ENCODE measurements around the gene TTYH3.
"Not testable (repeated sequence)": the region's sequence is repeated elsewhere in the genome, so short reads cannot be mapped to it uniquely, and the experiment has no call there.

Gene TTYH3

DNA sequence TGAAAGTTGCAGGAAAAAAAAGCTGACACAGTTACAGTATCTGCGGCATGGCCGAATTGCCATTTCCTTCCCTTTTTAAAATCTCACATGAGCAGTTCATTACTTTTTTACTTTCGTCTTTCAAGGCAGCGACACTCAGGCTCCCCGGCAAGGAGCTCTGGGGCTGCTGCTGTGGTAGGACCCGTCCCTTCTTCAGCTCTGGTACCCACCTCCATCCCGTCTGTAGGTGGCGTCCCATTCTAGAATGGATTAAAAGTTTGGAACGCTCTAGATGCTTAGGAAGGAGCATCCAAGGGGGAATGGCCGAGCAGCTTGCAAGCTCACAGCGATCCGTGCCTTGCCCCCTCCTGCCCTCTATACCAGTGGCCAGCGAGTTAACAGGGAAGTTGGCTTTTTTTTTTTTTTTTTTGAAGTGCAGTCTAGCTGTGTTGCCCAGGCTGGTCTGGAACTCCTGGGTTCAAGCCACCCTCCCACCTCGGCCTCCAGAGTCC is 22.8 kb upstream of the TTYH3 start:
- H3K27ac Mint-ChIP-seq: no peak overlapping the region
- DNase-seq (ENCODE audit: low spot score in 2 of 2): no peak
- H3K4me1 Mint-ChIP-seq: peaks cover 13% of the 10 kb centered on the region
- H3K4me3 Mint-ChIP-seq: no peak overlapping the region
- H3K9me3 Mint-ChIP-seq: no peaks in the 10 kb centered on the region
- H3K36me3 Mint-ChIP-seq: no peaks in the 10 kb centered on the region
- ATAC-seq: peak; percentile 57

DNA sequence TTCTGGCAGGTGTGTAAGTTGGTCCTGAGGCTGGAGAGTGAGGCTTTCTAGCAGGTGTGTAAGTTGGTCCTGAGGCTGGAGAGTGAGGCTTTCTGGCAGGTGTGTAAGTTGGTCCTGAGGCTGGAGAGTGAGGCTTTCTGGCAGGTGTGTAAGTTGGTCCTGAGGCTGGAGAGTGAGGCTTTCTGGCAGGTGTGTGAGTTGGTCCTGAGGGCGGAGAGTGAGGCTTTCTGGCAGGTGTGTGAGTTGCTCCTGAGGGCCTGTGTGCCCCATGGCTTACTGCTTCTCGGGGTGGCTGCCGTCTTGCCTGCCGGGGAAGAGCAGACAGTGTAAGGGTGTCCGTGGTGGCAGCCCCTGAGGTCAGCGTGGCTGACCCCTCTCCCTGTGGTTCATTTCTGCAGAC is 22.1 kb upstream of the TTYH3 start:
- ATAC-seq; H3K36me3 Mint-ChIP-seq; H3K4me3 Mint-ChIP-seq; H3K27ac Mint-ChIP-seq; H3K9me3 Mint-ChIP-seq; DNase-seq (ENCODE audit: low spot score in 2 of 2): not testable (repeated sequence)
- peaks cover 13% of the 10 kb centered on the region for H3K4me1 Mint-ChIP-seq

GRCh38 chr7:2610466-2610865 is 21.3 kb upstream of the TTYH3 start:
- Mint-ChIP-seq H3K4me1 (peaks cover 13% of the 10 kb centered on the region), H3K27ac (no peak overlapping the region), H3K9me3 (no peaks in the 10 kb centered on the region), H3K4me3 (no peak overlapping the region), H3K36me3 (no peaks in the 10 kb centered on the region)
- DNase-seq (ENCODE audit: low spot score in 2 of 2) (no peak), ATAC-seq (no peak)

GRCh38 chr7:2610898-2611297 is 20.9 kb upstream of the TTYH3 start:
- H3K4me1 Mint-ChIP-seq: peaks cover 13% of the 10 kb centered on the region

GRCh38 chr7:2611401-2611800 is 20.4 kb upstream of the TTYH3 start:
- Mint-ChIP-seq H3K27ac (no peak overlapping the region), H3K4me1 (peaks cover 13% of the 10 kb centered on the region), H3K4me3 (no peak overlapping the region), H3K36me3 (no peaks in the 10 kb centered on the region), H3K9me3 (no peaks in the 10 kb centered on the region)
- ATAC-seq (no peak), DNase-seq (ENCODE audit: low spot score in 2 of 2) (no peak)

More at GRCh38 chr7:2610898-2611297, 20.9 kb upstream of the TTYH3 start:
- DNase-seq (ENCODE audit: low spot score in 2 of 2) (no peak), ATAC-seq (no peak)
- no peaks in the 10 kb centered on the region for H3K9me3 Mint-ChIP-seq
- H3K27ac Mint-ChIP-seq: no peak overlapping the region
- H3K4me3 Mint-ChIP-seq: no peak overlapping the region
- H3K36me3 Mint-ChIP-seq: no peaks in the 10 kb centered on the region

DNA sequence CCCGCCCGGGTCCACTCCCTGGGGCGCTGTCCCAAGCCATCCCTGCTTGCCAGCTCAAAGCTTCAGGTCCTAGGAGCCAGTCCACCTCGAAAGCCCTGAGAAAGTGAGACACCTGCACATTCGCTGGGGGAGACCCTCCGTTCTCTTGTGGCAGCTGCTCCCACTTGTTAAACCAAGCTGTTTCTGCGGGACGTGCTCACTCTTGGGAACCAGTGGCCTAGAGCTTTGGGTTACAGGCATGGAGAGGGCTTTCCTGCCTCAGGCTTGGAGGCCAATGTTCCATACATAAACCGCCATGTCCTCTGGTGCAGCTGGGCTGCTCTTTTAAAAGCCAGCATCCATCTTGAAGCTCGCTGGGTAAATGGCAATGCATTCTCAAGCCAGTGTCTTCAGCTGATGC is 19.9 kb upstream of the TTYH3 start:
- Mint-ChIP-seq H3K27ac (no peak overlapping the region), H3K4me3 (no peak overlapping the region), H3K9me3 (no peaks in the 10 kb centered on the region), H3K4me1 (peaks cover 13% of the 10 kb centered on the region), H3K36me3 (no peaks in the 10 kb centered on the region)
- ATAC-seq: no peak
- DNase-seq (ENCODE audit: low spot score in 2 of 2): no peak

- no peak for DNase-seq (ENCODE audit: low spot score in 2 of 2)
- ATAC-seq: no peak
- Mint-ChIP-seq H3K9me3 (no peaks in the 10 kb centered on the region), H3K4me1 (peaks cover 11% of the 10 kb centered on the region), H3K27ac (peak overlapping the region; percentile 63), H3K4me3 (no peak overlapping the region), H3K36me3 (no peaks in the 10 kb centered on the region)
Observed at GRCh38 chr7:2612445-2613097, 19.2 kb upstream of the TTYH3 start.

- H3K27ac Mint-ChIP-seq: peak overlapping the region; percentile 63
Observed at GRCh38 chr7:2613098-2613930, 18.5 kb upstream of the TTYH3 start.

GRCh38 chr7:2613931-2614600 is 17.7 kb upstream of the TTYH3 start:
- Mint-ChIP-seq H3K9me3 (no peaks in the 10 kb centered on the region), H3K4me1 (peaks cover 2% of the 10 kb centered on the region), H3K36me3 (no peaks in the 10 kb centered on the region), H3K4me3 (no peak overlapping the region), H3K27ac (peak overlapping the region; percentile 52)
- ATAC-seq (no peak), DNase-seq (ENCODE audit: low spot score in 2 of 2) (no peak)

More at GRCh38 chr7:2613098-2613930, 18.5 kb upstream of the TTYH3 start:
- no peak for DNase-seq (ENCODE audit: low spot score in 2 of 2)
- no peak for ATAC-seq
- Mint-ChIP-seq H3K9me3 (no peaks in the 10 kb centered on the region), H3K4me3 (no peak overlapping the region), H3K4me1 (peaks cover 7% of the 10 kb centered on the region), H3K36me3 (no peaks in the 10 kb centered on the region)

DNA sequence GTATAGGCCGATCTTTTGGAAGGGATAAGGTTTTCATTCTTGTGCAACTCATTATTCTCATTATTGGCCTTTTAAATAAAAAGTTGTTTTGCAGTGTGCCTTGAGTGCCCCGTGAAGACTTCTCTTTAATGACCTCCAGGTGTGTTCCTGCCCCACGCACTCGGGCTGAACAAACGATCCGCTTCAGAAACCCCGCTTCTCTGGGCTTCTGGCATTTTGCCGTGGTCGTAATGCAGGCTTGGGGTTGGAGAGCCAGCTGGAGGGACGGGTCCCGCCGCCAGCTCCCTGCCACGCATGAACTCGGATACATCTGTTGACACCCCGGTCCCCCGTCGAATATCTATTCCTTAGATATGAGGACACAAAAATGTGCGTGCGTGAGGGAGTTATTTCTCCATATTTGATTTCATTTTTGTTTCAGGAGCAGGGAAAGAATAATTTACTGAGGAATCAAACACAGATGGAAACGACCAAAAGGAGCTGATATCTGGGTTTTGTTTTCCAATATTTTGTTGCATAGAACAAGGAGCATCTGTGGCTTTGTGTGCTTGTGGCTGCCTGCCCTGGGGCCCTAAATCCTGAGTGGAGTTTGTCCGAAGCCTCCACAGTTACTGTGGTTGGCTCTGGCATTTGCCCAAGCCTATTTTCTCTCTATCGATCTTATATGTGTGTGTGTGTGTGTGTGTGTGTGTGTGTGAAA is 17.0 kb upstream of the TTYH3 start:
- no peaks in the 10 kb centered on the region for H3K36me3 Mint-ChIP-seq
- no peaks in the 10 kb centered on the region for H3K9me3 Mint-ChIP-seq
- peak overlapping the region; percentile 52 for H3K27ac Mint-ChIP-seq
- no peak for DNase-seq (ENCODE audit: low spot score in 2 of 2)
- ATAC-seq: no peak
- no peak overlapping the region for H3K4me3 Mint-ChIP-seq
- no peaks in the 10 kb centered on the region for H3K4me1 Mint-ChIP-seq

DNA sequence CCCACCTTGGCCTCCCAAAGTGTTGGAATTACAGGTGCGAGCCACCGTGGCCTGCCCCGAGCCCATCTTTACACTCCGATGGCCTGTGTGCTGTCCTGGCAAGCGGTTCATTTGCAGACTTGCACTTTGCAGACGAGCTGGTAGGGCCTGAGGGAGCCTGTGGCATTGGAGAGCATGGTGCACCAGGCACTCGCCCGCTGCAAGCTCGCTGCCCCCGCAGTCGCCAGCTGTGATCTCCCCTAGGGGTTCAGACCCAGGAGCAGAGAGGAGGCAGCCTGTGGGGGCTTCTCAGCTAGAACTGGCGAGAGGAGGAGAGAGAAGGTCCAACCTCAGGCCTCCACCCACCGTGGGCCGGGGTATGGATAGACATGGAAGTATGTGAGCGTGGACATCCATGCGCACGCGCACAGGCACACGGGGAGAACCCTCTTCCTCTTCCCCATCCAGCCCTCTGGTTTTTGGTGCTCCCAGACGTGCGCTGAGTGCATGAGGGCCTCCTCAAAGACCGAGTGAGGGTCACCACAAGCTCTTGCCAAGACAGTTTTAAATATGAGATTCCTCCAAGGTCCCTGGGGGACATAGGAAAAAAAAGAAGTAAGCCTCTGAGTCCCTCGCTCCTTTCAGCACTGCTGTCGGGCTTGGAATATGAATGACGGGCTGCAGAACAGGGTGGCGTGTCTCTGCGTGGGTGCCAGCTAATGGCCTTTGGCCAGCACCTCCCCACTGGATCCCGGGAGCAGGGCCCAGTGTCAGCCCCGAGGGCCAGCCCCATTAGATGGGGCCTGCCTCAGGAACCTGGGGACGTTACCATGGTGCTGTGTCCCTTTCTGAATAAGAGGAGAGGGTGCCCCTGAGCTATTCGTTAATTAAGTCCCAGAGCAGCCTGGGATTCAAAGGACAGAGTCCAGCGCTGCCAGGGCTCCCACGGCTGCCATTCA is 15.1 kb upstream of the TTYH3 start:
- ATAC-seq (no peak), DNase-seq (ENCODE audit: low spot score in 2 of 2) (no peak)
- H3K27ac Mint-ChIP-seq: no peak overlapping the region
- no peaks in the 10 kb centered on the region for H3K9me3 Mint-ChIP-seq
- no peaks in the 10 kb centered on the region for H3K36me3 Mint-ChIP-seq
- H3K4me1 Mint-ChIP-seq: no peaks in the 10 kb centered on the region
- H3K4me3 Mint-ChIP-seq: no peak overlapping the region

DNA sequence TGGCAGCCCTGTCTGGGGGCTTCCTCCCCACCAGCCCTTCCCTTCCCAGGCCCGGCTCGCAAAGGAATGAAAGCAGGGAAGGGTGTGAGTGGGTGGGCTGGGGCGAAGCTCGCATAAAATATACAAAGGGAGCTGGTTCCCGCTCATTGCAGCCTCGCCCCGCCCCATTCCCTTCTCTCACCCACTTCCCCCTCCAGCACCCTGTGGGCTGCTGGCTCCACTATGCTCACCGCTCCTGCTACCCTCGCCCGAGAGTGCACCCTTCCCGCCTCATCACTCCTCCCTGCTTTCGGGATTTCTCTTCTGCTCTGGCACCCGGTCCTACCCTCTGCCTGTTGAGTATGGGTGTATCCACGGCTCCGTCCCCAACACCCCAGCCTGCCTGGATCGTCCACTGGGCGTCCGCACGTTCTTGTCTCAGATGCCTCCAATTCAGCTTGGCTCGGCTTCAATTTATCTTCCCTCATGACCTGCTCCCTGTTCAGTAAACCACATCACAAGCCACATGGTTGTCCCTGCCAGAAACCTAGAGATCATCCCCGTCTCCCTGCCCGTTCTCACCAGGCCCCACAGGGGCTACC is 14.4 kb upstream of the TTYH3 start:
- no peaks in the 10 kb centered on the region for H3K4me1 Mint-ChIP-seq
- no peaks in the 10 kb centered on the region for H3K9me3 Mint-ChIP-seq
- ATAC-seq (no peak), DNase-seq (ENCODE audit: low spot score in 2 of 2) (no peak)
- no peak overlapping the region for H3K27ac Mint-ChIP-seq
- H3K36me3 Mint-ChIP-seq: no peaks in the 10 kb centered on the region
- H3K4me3 Mint-ChIP-seq: no peak overlapping the region

DNA sequence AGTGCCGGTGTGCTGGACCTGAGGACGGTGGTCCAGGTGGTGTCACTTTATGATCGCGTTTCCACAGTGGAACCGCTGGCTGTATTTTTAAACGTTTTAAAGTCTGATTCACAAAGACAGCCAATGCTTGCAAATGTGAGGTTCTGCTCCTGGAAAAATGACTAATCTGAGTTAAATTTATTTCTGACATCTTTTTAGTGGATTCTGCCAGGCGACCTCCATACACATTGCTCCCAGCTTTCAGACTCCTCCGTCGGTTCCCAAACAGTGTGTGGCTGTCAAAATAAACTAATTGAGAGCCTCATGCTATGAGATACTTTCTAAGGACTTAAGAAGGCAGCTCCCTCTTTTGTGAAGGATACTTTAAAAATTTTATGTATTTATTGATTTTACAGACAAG is 12.7 kb upstream of the TTYH3 start:
- DNase-seq (ENCODE audit: low spot score in 2 of 2) (no peak), ATAC-seq (no peak)
- no peaks in the 10 kb centered on the region for H3K36me3 Mint-ChIP-seq
- no peak overlapping the region for H3K27ac Mint-ChIP-seq
- H3K9me3 Mint-ChIP-seq: no peaks in the 10 kb centered on the region
- H3K4me1 Mint-ChIP-seq: no peaks in the 10 kb centered on the region
- H3K4me3 Mint-ChIP-seq: no peak overlapping the region
